Heart right ventricle (tissue), 16 donors: ENCODE data around the gene ZNF154. TPM values are rescaled to one million over a fixed set of nuclear protein-coding genes. Genes with fewer than 3 reads are reported as not detected.

Source experiments
- ATAC-seq, 8 donors: fragments of 200-7000 bp; cut with Tn5 transposase; one replicate each; pipeline ENCODE4 v1.9.1; 2020; ENCODE audit warnings: mild to moderate bottlenecking in 8 of 8, moderate library complexity in 8 of 8, moderate number of reproducible peaks in 1 of 8
- DNase-seq, 2 donors: peaks; one replicate each; pipeline ENCODE4 v3.0.0-alpha.2; 2020
- H3K27ac ChIP-seq, 10 donors: fragments of 200-600 bp; sonication (generic) in 2 of 10; one replicate each; pipeline versions ENCODE4 v1.5.0 to v1.8.0; 2020 to 2022; ENCODE audit warnings: mild to moderate bottlenecking in 3 of 10
- H3K27me3 ChIP-seq, 7 donors: fragments of 200-600 bp; one replicate each; pipeline ENCODE4 v1.8.0; 2021 to 2022; ENCODE audit warnings: mild to moderate bottlenecking in 2 of 7
- H3K36me3 ChIP-seq, 9 donors: fragments of 200-600 bp; sonication (generic) in 1 of 9; one replicate each; pipeline versions ENCODE4 v1.5.0 to v1.8.0; 2020 to 2022; ENCODE audit warnings: mild to moderate bottlenecking in 2 of 9
- H3K4me1 ChIP-seq, 9 donors: fragments of 200-600 bp; sonication (generic) in 1 of 9; one replicate each; pipeline versions ENCODE4 v1.5.0 to v1.8.0; 2020 to 2022; ENCODE audit warnings: mild to moderate bottlenecking in 4 of 9
- H3K4me3 ChIP-seq, 10 donors: fragments of 200-600 bp; sonication (generic) in 2 of 10; one replicate each; pipeline versions ENCODE4 v1.5.0 to v1.8.0; 2020 to 2022; ENCODE audit warnings: mild to moderate bottlenecking in 7 of 10, moderate library complexity in 2 of 10
- H3K9me3 ChIP-seq, 11 donors: fragments of 200-600 bp in 10 of 11; sonication (generic) in 2 of 11; one replicate each; pipeline versions ENCODE4 v1.5.0 to v1.8.0; 2013 to 2022; ENCODE audit warnings: mild to moderate bottlenecking in 2 of 11, control low read depth in 1 of 11, moderate library complexity in 1 of 11
- WGBS, 2 donors: extraction: QIAGEN DNeasy Blood & Tissue Kit; methylation state at CpG; one replicate each; pipeline ENCODE4 v1.1.7; 2013; ENCODE audit warnings: inconsistent platforms in 1 of 2; 5-methylcytosine and 5-hydroxymethylcytosine counted together
- intact Hi-C, 10 donors: fragments of 100-400 bp; cut with DNase I; formaldehyde crosslinking; loops; one replicate each; pipeline versions ENCODE4 v1.11.1 to v1.14.2; 2022
- long read RNA-seq, 3 donors: library from polyadenylated mRNA; unstranded; transcript quantifications; one replicate each; pipeline ENCODE4 v2.0.0, GENCODE V29; 2020 to 2021
- polyA plus RNA-seq, 2 donors: library from polyadenylated mRNA; stranded (reverse); fragments of 200-250 nt; gene quantifications; one replicate each; pipeline ENCODE4 v1.2.3, GENCODE V29; 2013
- total RNA-seq, 10 donors: library from RNA; stranded (reverse); fragmentation: NEBNext Ultra II Directional in 3 of 10; extraction: Animal tissue kit (Norgen Biotek cat#: 25700) in 3 of 10; gene quantifications; one replicate each; pipeline versions ENCODE4 v1.2.1 to v1.2.4, GENCODE V29; 2021 to 2023
- TF ChIP-seq, protein P1 (sequence below), 9 donors: fragments of 200-600 bp; sonication (generic) in 2 of 9; IDR thresholded peaks; one replicate each; pipeline versions ENCODE4 v1.5.0 to v1.8.0; 2021 to 2022; ENCODE audit warnings: antibody characterized with exemption in 9 of 9, mild to moderate bottlenecking in 5 of 9, moderate library complexity in 1 of 9
- donor health status: Arrhythmogenic right ventricular cardiomyopathy.
- donor health status: ischemic (EF 13 %, LVEDD 7.1; RV severe dilation, severe dysfunction).
- donor health status: healthy with polysubstance abuse.
- donor health status: DM: no; HTN: yes; CAD: no.
- donor health status: DM: no; HTN: no; CAD: no.
- donor health status: ischemic (EF 25% LVEDD 6.9; RV normal size, moderate dysfunction).
- donor health status: ischemic (EF 25% LVEDD 5.7; RV mildly dilated, moderate dysfunction).
- donor health status: healthy.
- donor health status: DM: yes; HTN: yes; CAD: no.
- donor health status: Ischemic cardiomyopathy.
- donor health status: ischemic (EF 35%, LVEDD 5.7; RV mildly dilated, moderate dysfunction).
- donor health status: nonischemic (EF 11% LVEDD 7.7; RV severe dilation, severe dysfunction).
- donor health status: DM: yes; HTN: yes; CAD: no.
- donor health status: PGD.
- donor health status: ischemic (EF 29% LVEDD 5.4; RV normal size, mild dysfunction).
- donor health status: nonischemic (EF 23%, LVEDD 6.1; RV moderate dilation, normal function).

Gene ZNF154
- total RNA-seq (1 to 10 TPM; 2.8 to 5.7 (median 4.4) TPM), polyA plus RNA-seq (1 to 10 TPM; 1.2 to 6.4 TPM)
- long read RNA-seq, donor 1, partial matches to known transcripts, result 1 of 3 reads
- long read RNA-seq, donor 1, other reads (novel, unspliced or antisense), result 2 of 3 reads
- long read RNA-seq, donor 2, partial matches to known transcripts, result 1 of 5 reads
- long read RNA-seq, donor 2, other reads (novel, unspliced or antisense), result 3 of 5 reads
- long read RNA-seq, donor 3, partial matches to known transcripts, result 1 of 7 reads
- long read RNA-seq, donor 3, other reads (novel, unspliced or antisense), result 4 of 7 reads

DNA sequence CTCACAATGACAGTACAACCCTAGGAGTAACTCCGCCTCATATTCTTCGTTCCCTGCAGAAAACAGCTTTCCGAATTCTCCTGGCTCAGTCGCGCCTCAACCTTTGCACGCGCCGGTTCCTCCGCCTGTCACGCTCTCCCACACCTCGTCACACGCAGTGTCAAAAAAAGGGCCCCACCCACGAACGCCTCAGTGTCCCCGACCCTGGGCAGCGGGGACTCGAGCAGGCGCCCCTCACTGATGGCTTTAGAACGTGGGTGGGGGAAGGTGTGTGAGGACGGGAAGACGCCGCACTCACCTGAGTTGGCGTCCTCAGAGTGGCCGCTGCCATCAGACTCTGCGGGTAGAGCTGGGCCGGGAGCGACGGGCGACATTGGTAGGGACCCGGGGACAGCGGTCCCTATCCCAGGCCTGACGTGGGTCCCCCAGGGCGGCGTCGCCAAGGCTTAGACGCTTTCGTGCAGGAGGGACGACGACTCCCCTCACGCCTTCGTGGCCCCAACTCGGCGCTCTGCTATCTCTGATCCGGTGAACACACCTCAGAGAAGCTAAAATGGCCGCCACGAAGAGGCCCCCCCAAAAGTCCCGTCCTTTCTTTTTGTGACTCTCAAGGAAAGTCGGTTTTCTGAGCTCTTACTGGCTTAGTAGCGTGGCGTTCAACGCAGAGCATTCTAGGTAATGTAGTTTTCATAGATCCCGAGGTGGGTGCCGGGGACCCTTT lies at the start of gene ZNF154:
Gene ZNF154, minus strand, starts transcription at position 564 of the 721 bp plus-strand sequence. Its CDS starts 233 bp downstream, at position 331.
- peak; percentile 27 to 63 for DNase-seq
- TF ChIP-seq, protein P1, sequence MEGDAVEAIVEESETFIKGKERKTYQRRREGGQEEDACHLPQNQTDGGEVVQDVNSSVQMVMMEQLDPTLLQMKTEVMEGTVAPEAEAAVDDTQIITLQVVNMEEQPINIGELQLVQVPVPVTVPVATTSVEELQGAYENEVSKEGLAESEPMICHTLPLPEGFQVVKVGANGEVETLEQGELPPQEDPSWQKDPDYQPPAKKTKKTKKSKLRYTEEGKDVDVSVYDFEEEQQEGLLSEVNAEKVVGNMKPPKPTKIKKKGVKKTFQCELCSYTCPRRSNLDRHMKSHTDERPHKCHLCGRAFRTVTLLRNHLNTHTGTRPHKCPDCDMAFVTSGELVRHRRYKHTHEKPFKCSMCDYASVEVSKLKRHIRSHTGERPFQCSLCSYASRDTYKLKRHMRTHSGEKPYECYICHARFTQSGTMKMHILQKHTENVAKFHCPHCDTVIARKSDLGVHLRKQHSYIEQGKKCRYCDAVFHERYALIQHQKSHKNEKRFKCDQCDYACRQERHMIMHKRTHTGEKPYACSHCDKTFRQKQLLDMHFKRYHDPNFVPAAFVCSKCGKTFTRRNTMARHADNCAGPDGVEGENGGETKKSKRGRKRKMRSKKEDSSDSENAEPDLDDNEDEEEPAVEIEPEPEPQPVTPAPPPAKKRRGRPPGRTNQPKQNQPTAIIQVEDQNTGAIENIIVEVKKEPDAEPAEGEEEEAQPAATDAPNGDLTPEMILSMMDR (IDR thresholded peaks at IDR 0.05), result no peak
- peaks cover 0 to 98% (median 3%) of the 10 kb centered on the region in 11 donors for H3K9me3 ChIP-seq

DNA sequence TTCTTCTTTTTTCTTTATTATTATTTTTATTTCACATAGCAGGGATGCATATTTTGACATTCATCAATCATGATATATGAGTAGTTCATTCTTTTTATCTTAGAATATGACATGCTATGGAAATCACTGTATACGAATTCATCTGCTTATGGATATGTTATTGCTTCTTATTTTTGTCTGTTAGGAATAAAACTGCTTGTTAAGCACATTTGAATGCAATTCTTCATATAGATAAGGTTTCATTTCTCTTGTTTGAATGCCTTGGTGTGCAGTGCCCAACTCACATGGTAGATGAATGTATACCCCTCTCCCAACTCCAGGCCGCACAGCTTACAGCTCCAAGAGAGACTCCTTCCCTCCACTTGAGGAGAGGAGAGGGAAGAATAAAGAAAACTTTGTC lies 48.9 kb upstream of the ZNF154 start:
- TF ChIP-seq, protein P1 (IDR thresholded peaks at IDR 0.05), result no peak
- ATAC-seq (no peak), DNase-seq (no peak)
- 94 to 96% methylated on average over 2 of the region's 2 CpGs for WGBS, 2 donors
- no peaks in the 10 kb centered on the region for H3K4me1 ChIP-seq
- H3K27ac ChIP-seq, result no peak overlapping the region
- no peak overlapping the region for H3K4me3 ChIP-seq
- no peaks in the 10 kb centered on the region for H3K27me3 ChIP-seq
- intact Hi-C loops, result loop anchor here in 1 of 10 donors (10.0 kb wide), 1 partner anchor 137 kb away; no protein-coding TSS in a partner anchor
- H3K36me3 ChIP-seq, result peaks cover 15 to 100% (median 84%) of the 10 kb centered on the region in 9 donors
- H3K9me3 ChIP-seq, result peaks cover 0 to 90% (median 18%) of the 10 kb centered on the region in 11 donors

More for the DNA sequence above, at the start of gene ZNF154:
- peak within 1 kb of the TSS; percentile 42 to 83 (median 58) for H3K4me3 ChIP-seq
- peaks cover 0 to 37% (median 6%) of the 10 kb centered on the region in 9 donors for H3K36me3 ChIP-seq
- WGBS, 2 donors, result 0 to 1% methylated on average over 53 of the region's 53 CpGs
- H3K4me1 ChIP-seq, result peaks cover 6 to 47% (median 17%) of the 10 kb centered on the region in 9 donors
- no peaks in the 10 kb centered on the region for H3K27me3 ChIP-seq
- H3K27ac ChIP-seq, result peak within 1 kb of the TSS; percentile 6 to 95 (median 82)
- ATAC-seq, result peak; percentile 70 to 94 (median 86)
- intact Hi-C loops, result no loop called here

DNA sequence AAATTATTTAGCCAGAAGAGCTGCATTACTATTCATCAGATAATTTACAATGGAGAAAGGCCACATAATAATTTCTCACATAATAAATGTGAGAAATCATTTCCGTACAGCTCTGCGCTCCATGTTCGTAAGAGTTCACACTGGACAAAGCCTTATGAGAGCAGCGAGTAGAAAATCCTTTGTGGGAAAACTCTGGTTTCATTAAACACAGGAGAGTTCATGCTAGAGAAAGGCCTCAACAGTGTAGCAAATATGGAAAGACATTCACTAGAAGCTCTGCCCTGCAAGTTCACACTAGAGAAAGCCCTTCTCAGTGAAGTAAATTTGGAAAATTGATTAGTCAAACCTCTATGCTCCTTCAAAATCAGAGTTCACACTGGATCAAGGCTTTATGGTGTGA lies 46.0 kb upstream of the ZNF154 start:
- WGBS, 2 donors, result 82 to 90% methylated on average over 4 of the region's 4 CpGs

More for the DNA sequence above, 46.0 kb upstream of the ZNF154 start:
- no peak overlapping the region for H3K4me3 ChIP-seq
- intact Hi-C loops, result loop anchor here in 1 of 10 donors (10.0 kb wide), 1 partner anchor 140 kb away; no protein-coding TSS in a partner anchor
- no peak for DNase-seq
- TF ChIP-seq, protein P1 (IDR thresholded peaks at IDR 0.05), result no peak
- no peak for ATAC-seq
- H3K27ac ChIP-seq, result no peak overlapping the region
- no peaks in the 10 kb centered on the region for H3K27me3 ChIP-seq
- peaks cover 0 to 93% (median 42%) of the 10 kb centered on the region in 11 donors for H3K9me3 ChIP-seq
- peaks cover 23 to 100% (median 91%) of the 10 kb centered on the region in 9 donors for H3K36me3 ChIP-seq
- peaks cover 0 to 9% (median 0%) of the 10 kb centered on the region in 9 donors for H3K4me1 ChIP-seq
